ENCODE results near the gene VGLL4.

- TF ChIP-seq YY1 (IDR thresholded peaks at IDR 0.05; ENCODE audit: extremely low read depth, insufficient replicate concordance, low read depth, low read length) (no peak), EZH2 (IDR thresholded peaks at IDR 0.05) (no peak), CTCF (IDR thresholded peaks at IDR 0.05 in 2 of 3, conservative IDR thresholded peaks at IDR 0.05 in 1 of 3; ENCODE audit: borderline replicate concordance in 1 of 3, insufficient read depth in 1 of 3, low read depth in 2 of 3, low read length in 2 of 3) (no peak), POLR2AphosphoS5 (IDR thresholded peaks at IDR 0.05; ENCODE audit: low read depth, low read length) (no peak), ATF3 (IDR thresholded peaks at IDR 0.05) (no peak), TCF7L2 (IDR thresholded peaks at IDR 0.05; ENCODE audit: borderline replicate concordance, extremely low read depth, insufficient read depth, insufficient read length) (no peak), CEBPB (IDR thresholded peaks at IDR 0.05; ENCODE audit: low read depth) (no peak), REST (IDR thresholded peaks at IDR 0.05; ENCODE audit: low read depth) (no peak), SRF (IDR thresholded peaks at IDR 0.05; ENCODE audit: low read depth) (no peak)
Observed at GRCh38 chr3:11570251-11570650, 73.5 kb downstream of the VGLL4 start.
